Endodermal cell (in vitro differentiated cells): ENCODE results near the gene SLC25A19. TPM values are rescaled to one million over a fixed set of nuclear protein-coding genes. Genes with fewer than 3 reads are reported as not detected.
A peak's percentile ranks its signal among the peaks of the same experiment; 100 is the strongest.

Experiments
- DNase-seq: peaks from one replicate; pipeline ENCODE4 v3.0.0-alpha.2; 2017
- H3K27ac ChIP-seq: 2 replicates; pipeline ENCODE4 v1.5.1; 2013; ENCODE audit warnings: mild to moderate bottlenecking, low read depth, low read length, moderate library complexity
- H3K27me3 ChIP-seq: 2 replicates; pipeline ENCODE4 v1.6.1; 2013; ENCODE audit warnings: mild to moderate bottlenecking, low read length, moderate library complexity; ENCODE audit not compliant: insufficient read depth, control insufficient read depth, poor library complexity, severe bottlenecking
- H3K36me3 ChIP-seq: 2 replicates; pipeline ENCODE4 v1.7.0; 2013; ENCODE audit warnings: mild to moderate bottlenecking, low read length, moderate library complexity; ENCODE audit not compliant: control insufficient read depth, insufficient read depth
- H3K4me1 ChIP-seq: one replicate; pipeline ENCODE4 v1.7.0; 2013; ENCODE audit warnings: low read length; ENCODE audit not compliant: control insufficient read depth, insufficient read depth
- H3K4me3 ChIP-seq: 2 replicates; pipeline ENCODE4 v1.5.1; 2013; ENCODE audit warnings: mild to moderate bottlenecking, low read length, moderate library complexity
- H3K9ac ChIP-seq: 2 replicates; pipeline ENCODE4 v1.6.1; 2013; ENCODE audit warnings: mild to moderate bottlenecking, low read length, moderate library complexity; ENCODE audit not compliant: poor library complexity, severe bottlenecking; ENCODE audit errors: extremely low read depth
- H3K9me3 ChIP-seq: 2 replicates; pipeline ENCODE4 v1.6.1; 2013; ENCODE audit warnings: mild to moderate bottlenecking, low read length, moderate library complexity; ENCODE audit not compliant: control insufficient read depth
- H3K27ac Mint-ChIP-seq: 2 replicates; pipeline ENCODE4 v1.8.0; 2020; ENCODE audit warnings: mixed read lengths
- H3K27me3 Mint-ChIP-seq: 2 replicates; pipeline ENCODE4 v1.8.0; 2021; ENCODE audit warnings: mild to moderate bottlenecking, mixed read lengths; ENCODE audit not compliant: insufficient read depth
- H3K36me3 Mint-ChIP-seq: 2 replicates; pipeline ENCODE4 v1.8.0; 2020; ENCODE audit warnings: low read depth, mixed read lengths
- H3K4me1 Mint-ChIP-seq: 2 replicates; pipeline ENCODE4 v1.8.0; 2020; ENCODE audit warnings: mixed read lengths
- H3K4me3 Mint-ChIP-seq: 2 replicates; pipeline ENCODE4 v1.8.0; 2020; ENCODE audit warnings: mild to moderate bottlenecking, moderate library complexity, mixed read lengths
- H3K9me3 Mint-ChIP-seq: 2 replicates; pipeline ENCODE4 v1.8.0; 2020; ENCODE audit warnings: mild to moderate bottlenecking, mixed read lengths
- CTCF ChIP-seq: fragments of 200-600 bp; sonication (generic); conservative IDR thresholded peaks from 2 replicates; pipeline ENCODE4 v1.5.0; 2021; ENCODE audit warnings: antibody characterized with exemption, mild to moderate bottlenecking
- WGBS, 2 experiments: methylation state at CpG; one replicate each; pipeline versions ENCODE4 v1.1.5 to v1.1.7; 2013; ENCODE audit warnings: missing lambda C conversion rate in 2 of 2, mixed read lengths in 1 of 2; ENCODE audit not compliant: insufficient coverage in 1 of 2, insufficient read length in 1 of 2; 5-methylcytosine and 5-hydroxymethylcytosine counted together
- total RNA-seq, 2 donors: library from RNA; stranded (reverse); fragmentation: NEBNext Ultra II Directional in 1 of 2; extraction: Animal tissue kit (Norgen Biotek cat#: 25700) in 1 of 2; gene quantifications; 2 replicates in 1 of 2; 3 replicates in 1 of 2; pipeline ENCODE4 v1.2.1, GENCODE V29; 2021

SLC25A19 gene
- total RNA-seq, 2 donors from 2014 or later: 10.6 to 10.7 TPM

GRCh38 chr17:75244133-75244866, 44.9 kb downstream of the SLC25A19 start:
- Histone ChIP-seq H3K36me3 (peaks cover 54% of the 10 kb centered on the region), H3K27me3 (no peaks in the 10 kb centered on the region), H3K9ac (no peak overlapping the region), H3K9me3 (no peaks in the 10 kb centered on the region), H3K4me3 (no peak overlapping the region), H3K4me1 (peaks cover 3% of the 10 kb centered on the region), H3K27ac (no peak overlapping the region)
- H3K4me3 Mint-ChIP-seq: no peak overlapping the region
- 94 to 96% methylated on average over 18 to 22 of the region's 22 CpGs for WGBS, 2 experiments
- H3K9me3 Mint-ChIP-seq: no peaks in the 10 kb centered on the region
- H3K27ac Mint-ChIP-seq: no peak overlapping the region
- H3K36me3 Mint-ChIP-seq: peaks cover 57% of the 10 kb centered on the region
- no peak for DNase-seq
- H3K27me3 Mint-ChIP-seq: no peaks in the 10 kb centered on the region
- H3K4me1 Mint-ChIP-seq: peaks cover 7% of the 10 kb centered on the region
- no peak for TF ChIP-seq CTCF

- peaks cover 3% of the 10 kb centered on the region for H3K4me1 ChIP-seq
- peak overlapping the region; percentile 75 for H3K27ac Mint-ChIP-seq
- H3K27ac ChIP-seq: no peak overlapping the region
- H3K4me3 Mint-ChIP-seq: no peak overlapping the region
- H3K4me3 ChIP-seq: no peak overlapping the region
- no peak for DNase-seq
- no peak overlapping the region for H3K9ac ChIP-seq
- no peaks in the 10 kb centered on the region for H3K27me3 ChIP-seq
- H3K36me3 ChIP-seq: peaks cover 70% of the 10 kb centered on the region
- no peak for TF ChIP-seq CTCF
- no peaks in the 10 kb centered on the region for H3K27me3 Mint-ChIP-seq
- WGBS, 2 experiments: 94 to 100% methylated on average over 7 to 17 of the region's 17 CpGs
- H3K9me3 ChIP-seq: no peaks in the 10 kb centered on the region
- peaks cover 59% of the 10 kb centered on the region for H3K36me3 Mint-ChIP-seq
- peaks cover 6% of the 10 kb centered on the region for H3K4me1 Mint-ChIP-seq
- H3K9me3 Mint-ChIP-seq: no peaks in the 10 kb centered on the region
Measured at GRCh38 chr17:75242461-75243042, 46.7 kb downstream of the SLC25A19 start.

GRCh38 chr17:75241996-75242460, 47.2 kb downstream of the SLC25A19 start:
- Mint-ChIP-seq H3K36me3 (peaks cover 60% of the 10 kb centered on the region), H3K9me3 (no peaks in the 10 kb centered on the region), H3K27ac (peak overlapping the region; percentile 75), H3K4me1 (peaks cover 5% of the 10 kb centered on the region), H3K27me3 (no peaks in the 10 kb centered on the region), H3K4me3 (no peak overlapping the region)
- Histone ChIP-seq H3K9me3 (no peaks in the 10 kb centered on the region), H3K9ac (no peak overlapping the region), H3K4me3 (no peak overlapping the region), H3K4me1 (peaks cover 3% of the 10 kb centered on the region), H3K36me3 (peaks cover 76% of the 10 kb centered on the region), H3K27ac (no peak overlapping the region), H3K27me3 (no peaks in the 10 kb centered on the region)
- TF ChIP-seq CTCF: no peak
- WGBS, 2 experiments: 93 to 96% methylated on average over 14 to 15 of the region's 15 CpGs
- DNase-seq: no peak
